ENCODE data around the gene SIL1.

Gene SIL1

DNA sequence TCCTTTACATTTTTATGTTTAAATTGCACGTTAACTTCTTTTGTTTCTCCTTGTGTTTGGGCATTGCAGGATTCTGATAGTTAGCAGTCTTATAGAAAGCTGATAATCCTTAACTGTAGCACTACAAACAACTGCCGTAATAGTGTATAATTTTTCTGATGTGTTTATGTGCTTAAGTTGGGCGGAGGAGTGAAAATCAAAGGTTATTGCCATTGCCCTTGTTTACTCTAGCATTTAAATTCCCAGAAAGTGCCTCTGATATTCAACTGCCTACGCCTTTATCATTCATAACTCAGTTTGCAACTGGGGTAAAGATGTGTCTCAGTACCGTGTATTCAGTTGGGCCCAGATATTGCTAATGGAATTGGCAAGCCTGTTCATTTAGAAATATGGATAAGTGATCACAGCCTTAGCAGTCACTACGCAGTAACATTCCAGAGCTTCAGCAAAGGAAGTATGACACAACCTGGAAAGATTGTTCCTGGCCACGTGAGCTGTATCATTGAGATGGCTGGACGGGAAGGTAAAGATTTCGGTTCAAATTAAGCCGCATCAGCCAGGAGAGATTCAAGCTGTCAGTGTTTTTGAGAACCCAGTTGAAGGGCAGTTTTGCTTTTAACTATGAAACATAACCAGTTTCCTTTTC, 294.9 kb downstream of the SIL1 start:
- no peak for DNase-seq

DNA sequence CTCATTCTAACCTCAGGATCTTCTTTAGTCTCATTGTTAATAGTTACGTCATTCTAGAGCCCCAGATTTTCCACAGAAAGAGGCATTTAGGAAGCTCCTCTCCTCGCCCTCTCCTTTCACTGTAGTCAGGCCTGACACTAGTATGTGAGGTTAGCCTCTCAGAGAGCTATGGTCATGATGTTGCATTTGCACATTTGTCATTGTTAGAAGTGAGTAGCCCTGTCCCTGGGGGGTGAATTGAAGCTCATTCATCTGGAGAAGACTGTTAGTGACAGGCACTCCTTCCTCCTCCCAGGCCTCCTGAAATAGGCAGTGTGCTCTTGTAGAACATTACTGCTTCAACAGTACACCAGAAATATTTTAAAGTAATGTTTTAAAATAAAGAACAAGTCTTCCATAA, 296.5 kb downstream of the SIL1 start:
- DNase-seq = no peak

- no peak for DNase-seq
Measured at GRCh38 chr5:138900281-138900965, 297.7 kb downstream of the SIL1 start.

DNA sequence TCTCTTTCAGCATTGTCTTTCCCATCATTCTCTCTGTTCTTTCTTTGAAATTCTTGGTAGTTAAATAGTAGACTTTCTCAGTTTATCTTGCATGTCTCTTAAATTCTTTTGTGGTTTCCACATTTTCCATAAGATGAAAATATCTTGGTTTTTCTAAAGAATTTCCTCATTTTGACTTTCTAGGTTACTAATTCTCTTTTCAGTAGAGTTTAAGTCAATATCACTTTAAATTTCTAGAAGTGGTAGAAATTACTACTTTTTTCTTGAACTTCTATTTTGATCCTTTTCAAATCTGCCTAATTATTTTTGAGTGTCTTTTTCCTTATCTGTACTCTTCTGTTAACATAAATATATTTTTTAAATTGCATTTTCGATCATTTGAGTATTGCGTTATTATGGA, 299.4 kb downstream of the SIL1 start:
- DNase-seq = no peak

DNA sequence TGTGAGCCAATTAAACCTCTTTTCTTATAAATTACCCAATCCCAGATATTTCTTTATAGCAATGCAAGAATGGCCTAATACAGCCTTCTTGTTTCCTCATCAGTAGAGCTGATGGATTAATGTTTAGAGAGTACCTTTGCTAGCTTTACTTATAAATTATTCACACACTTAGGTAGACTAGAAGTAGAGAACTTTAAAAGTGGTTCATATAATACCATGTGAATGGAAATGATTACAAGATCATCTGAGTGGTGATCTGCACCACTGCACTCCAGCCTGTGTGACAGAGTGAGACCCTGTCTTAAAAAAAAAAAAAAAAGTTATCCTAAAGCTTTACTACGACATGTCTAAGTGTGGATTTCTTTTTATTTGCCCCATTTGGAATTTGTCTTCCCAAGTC, 299.9 kb downstream of the SIL1 start:
- DNase-seq = no peak

Measured in NCI-H526 treated with DMSO at 0.1 percent for 48 hours (cell line).